ENCODE measurements around the gene MAN1A1.
A peak's percentile ranks its signal among the peaks of the same experiment; 100 is the strongest.

Gene MAN1A1

GRCh38 chr6:119129148-119129967 lies 220.2 kb downstream of the MAN1A1 start:
- H3K4me3 ChIP-seq (ENCODE audit: low read length), result no peak overlapping the region
- DNase-seq (ENCODE audit: low read depth), result peak; percentile 44
- peak; percentile 86 for TF ChIP-seq CTCF (conservative IDR thresholded peaks at IDR 0.05; ENCODE audit: low read depth, low read length)

GRCh38 chr6:119128252-119128912 lies 221.2 kb downstream of the MAN1A1 start:
- H3K4me3 ChIP-seq (ENCODE audit: low read length), result no peak overlapping the region
- no peak for TF ChIP-seq CTCF (conservative IDR thresholded peaks at IDR 0.05; ENCODE audit: low read depth, low read length)
- no peak for DNase-seq (ENCODE audit: low read depth)

GRCh38 chr6:119127627-119128026 lies 221.9 kb downstream of the MAN1A1 start:
- no peak for TF ChIP-seq CTCF (conservative IDR thresholded peaks at IDR 0.05; ENCODE audit: low read depth, low read length)
- DNase-seq (ENCODE audit: low read depth), result no peak
- no peak overlapping the region for H3K4me3 ChIP-seq (ENCODE audit: low read length)
